ENCODE results near the gene KCNH6.

GRCh38 chr17:63523253-63523855, at the start of gene KCNH6:
- TF ChIP-seq POLR2A (IDR thresholded peaks at IDR 0.05) (no peak), CTCF (IDR thresholded peaks at IDR 0.05) (no peak), POLR2AphosphoS5 (IDR thresholded peaks at IDR 0.05) (no peak), EP300 (IDR thresholded peaks at IDR 0.05) (no peak)
